Neural cell (in vitro differentiated cells): ENCODE results near the gene OOSP1.

ENCODE experiments used
- CTCF ChIP-seq: fragments of 450-650 bp; IDR thresholded peaks from 2 replicates; pipeline ENCODE4 v1.5.1; 2014; ENCODE audit warnings: antibody characterized with exemption, mild to moderate bottlenecking, moderate library complexity; ENCODE audit not compliant: poor library complexity, severe bottlenecking
- EP300 ChIP-seq: fragments of 450-650 bp; conservative IDR thresholded peaks from 2 replicates; pipeline ENCODE4 v1.6.1; 2014; ENCODE audit warnings: antibody characterized with exemption, mild to moderate bottlenecking, moderate library complexity; ENCODE audit not compliant: poor library complexity, severe bottlenecking
- POLR2AphosphoS5 ChIP-seq: IDR thresholded peaks from 2 replicates; pipeline ENCODE4 v1.6.1; 2012
- RAD21 ChIP-seq: fragments of 450-650 bp; conservative IDR thresholded peaks from 2 replicates; pipeline ENCODE4 v1.6.1; 2014; ENCODE audit warnings: antibody characterized with exemption, mild to moderate bottlenecking, moderate library complexity
- REST ChIP-seq: IDR thresholded peaks from 2 replicates; pipeline ENCODE4 v1.6.1; 2012; ENCODE audit warnings: borderline replicate concordance
- SMC3 ChIP-seq: fragments of 450-650 bp; conservative IDR thresholded peaks from 2 replicates; pipeline ENCODE4 v1.6.1; 2014; ENCODE audit warnings: antibody characterized with exemption, mild to moderate bottlenecking, moderate library complexity; ENCODE audit not compliant: poor library complexity
- TAF1 ChIP-seq: IDR thresholded peaks from 2 replicates; pipeline ENCODE4 v1.6.1; 2012; ENCODE audit warnings: low read depth

DNA sequence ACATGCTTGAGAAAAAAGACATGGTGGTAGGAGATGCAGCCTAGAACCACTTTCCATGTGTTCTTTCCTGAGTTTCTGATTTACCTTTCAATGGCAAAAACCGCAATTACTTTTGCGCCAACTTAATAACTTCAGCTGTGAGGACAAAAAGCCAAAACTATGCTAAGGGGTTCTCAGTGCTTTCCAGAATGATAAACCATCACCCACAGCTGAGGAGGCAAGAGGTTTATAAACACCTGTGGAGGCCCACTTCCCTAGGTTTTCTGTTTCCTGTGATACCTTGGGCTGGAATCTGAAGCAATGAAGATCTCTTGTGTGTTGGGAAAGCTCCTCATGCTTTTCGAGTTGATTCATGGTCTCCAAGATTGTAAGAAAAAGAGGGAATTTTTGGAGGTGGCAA lies 25.5 kb downstream of the OOSP1 start, which contains the start of gene OOSP4A:
- TF ChIP-seq CTCF (no peak), RAD21 (no peak), REST (no peak), TAF1 (no peak), SMC3 (no peak), POLR2AphosphoS5 (no peak), EP300 (no peak)
